HG03060 (cell line): ENCODE results near the gene XRN2.
"Not testable (repeated sequence)": the region's sequence is repeated elsewhere in the genome, so short reads cannot be mapped to it uniquely, and the experiment has no call there.

Source experiments
- ATAC-seq: cut with Tn5 transposase; IDR thresholded peaks from one replicate; pipeline ENCODE4 v1.9.1; 2021; ENCODE audit warnings: low read depth, moderate number of reproducible peaks; ENCODE audit not compliant: unreplicated experiment

The XRN2 gene

DNA sequence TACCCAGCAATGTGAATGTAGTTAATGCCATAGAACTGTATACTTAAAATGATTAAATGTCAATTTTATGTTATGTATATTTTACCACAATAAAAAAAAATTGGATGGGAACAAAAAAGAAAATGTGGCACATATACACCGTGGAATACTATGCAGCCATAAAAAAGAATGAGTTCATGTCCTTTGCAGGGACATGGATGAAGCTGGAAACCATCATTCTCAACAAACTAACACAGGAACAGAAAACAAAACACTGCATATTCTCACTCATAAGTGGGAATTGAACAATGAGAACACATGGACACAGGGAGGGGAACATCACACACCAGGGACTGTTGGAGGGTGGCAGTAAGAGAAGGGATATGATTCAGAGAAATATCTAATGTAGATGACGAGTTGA lies 116.0 kb downstream of the XRN2 start:
- ATAC-seq: not testable (repeated sequence)

GRCh38 chr20:21421601-21422236 lies 118.6 kb downstream of the XRN2 start:
- ATAC-seq: no peak

GRCh38 chr20:21423712-21424111 lies 120.6 kb downstream of the XRN2 start:
- ATAC-seq: not testable (repeated sequence)

DNA sequence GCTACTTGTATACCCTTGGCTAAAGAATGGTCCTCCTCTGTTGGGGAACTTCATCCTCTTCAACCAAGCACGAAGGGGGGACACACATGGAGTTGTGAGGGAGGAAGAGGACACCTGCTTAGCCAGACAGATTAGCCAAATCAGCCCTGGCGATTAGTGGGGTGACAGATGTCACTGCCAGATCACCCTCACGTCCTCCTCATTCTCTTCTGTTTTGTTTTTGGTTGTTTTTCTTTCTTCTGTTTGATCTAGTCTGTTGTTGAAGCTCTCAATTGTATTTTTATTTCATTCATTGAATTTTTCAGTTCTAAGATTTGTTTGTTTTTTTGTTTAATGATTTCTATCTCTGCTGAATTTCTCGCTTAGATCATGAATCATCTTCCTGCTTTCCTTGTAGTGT lies 121.7 kb downstream of the XRN2 start:
- no peak for ATAC-seq

- ATAC-seq: no peak
These were observed 126.9 kb downstream of the XRN2 start for GRCh38 chr20:21430020-21430419.

DNA sequence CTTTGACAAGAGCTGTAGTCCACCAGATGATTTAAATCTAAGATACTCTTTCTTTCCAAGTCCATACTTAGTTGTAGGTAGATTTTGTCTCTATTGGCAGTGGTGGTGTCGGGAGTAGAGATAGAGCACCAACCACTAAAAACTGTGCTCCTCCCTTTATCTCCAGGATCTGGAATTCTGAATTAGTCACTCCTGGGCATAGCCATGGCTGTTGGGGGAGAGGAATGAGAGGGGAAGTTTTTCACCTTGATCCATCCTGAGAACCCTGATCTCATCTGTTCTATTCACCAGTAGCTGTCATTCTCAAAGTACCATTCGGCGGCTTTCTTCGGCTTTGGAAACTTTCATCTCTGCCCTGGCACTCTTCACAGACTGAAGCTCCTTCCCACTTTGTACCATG lies 129.8 kb downstream of the XRN2 start:
- no peak for ATAC-seq

- ATAC-seq: no peak
These were observed 130.3 kb downstream of the XRN2 start for GRCh38 chr20:21433329-21433890.

- ATAC-seq: no peak
These were observed 132.4 kb downstream of the XRN2 start for GRCh38 chr20:21435576-21435975.

GRCh38 chr20:21436205-21436604 lies 133.1 kb downstream of the XRN2 start:
- no peak for ATAC-seq

DNA sequence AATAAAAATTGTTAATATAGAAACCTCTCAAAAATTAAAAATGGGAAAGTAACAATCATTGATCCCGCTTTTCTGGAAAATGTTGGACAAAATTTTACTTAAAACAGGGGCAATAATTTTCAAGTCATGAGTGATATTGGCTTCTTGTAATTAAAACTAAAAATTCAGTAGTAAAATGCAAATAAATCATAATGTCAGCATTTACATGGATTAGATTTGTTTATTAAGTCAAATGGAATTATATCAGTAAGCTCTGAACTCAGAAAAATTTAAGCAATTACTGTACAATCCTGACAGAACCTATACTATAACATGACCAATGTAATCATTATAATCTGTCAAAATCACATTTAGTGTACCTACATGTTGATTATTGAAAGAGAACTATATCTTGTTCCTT lies 134.1 kb downstream of the XRN2 start:
- no peak for ATAC-seq

DNA sequence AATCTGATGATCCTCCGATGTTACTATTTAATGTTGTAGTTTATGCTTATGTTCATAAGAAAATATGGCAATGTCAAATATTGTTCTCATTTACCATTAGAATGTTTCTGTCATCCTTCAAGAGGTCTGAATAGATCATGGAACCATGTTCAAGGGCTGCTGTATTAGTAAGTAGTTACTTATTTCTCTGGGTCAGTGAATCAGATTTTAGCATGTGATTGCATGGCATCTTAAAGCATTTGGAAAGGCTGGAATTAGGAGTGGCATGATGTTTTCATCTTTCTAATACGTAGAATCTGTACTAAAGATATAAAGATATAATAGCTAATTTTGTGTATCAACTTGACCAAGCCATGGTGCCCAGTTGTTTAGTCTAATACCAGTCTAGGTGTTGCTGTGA lies 134.7 kb downstream of the XRN2 start:
- ATAC-seq: no peak
